CD14-positive monocyte (primary cell): ENCODE results near the gene NUP50. TPM values are rescaled to one million over a fixed set of nuclear protein-coding genes. Genes with fewer than 3 reads are reported as not detected.

Experiments
- DNase-seq, 3 donors: peaks; one replicate each; pipeline ENCODE4 v3.0.0-alpha.2; 2011 to 2022
- H2AFZ ChIP-seq: 2 replicates; pipeline ENCODE4 v1.6.0; 2012; ENCODE audit warnings: mild to moderate bottlenecking, low read depth, low read length, inconsistent platforms; ENCODE audit not compliant: insufficient read depth, poor library complexity, severe bottlenecking
- H3K27ac ChIP-seq, 2 donors: 1 replicate in 1 of 2; 2 replicates in 1 of 2; pipeline ENCODE4 v1.5.1; 2012 to 2013; ENCODE audit warnings: low read length in 2 of 2, control low read depth in 1 of 2, inconsistent platforms in 1 of 2, low read depth in 1 of 2, mild to moderate bottlenecking in 1 of 2
- H3K27me3 ChIP-seq, 2 donors: one replicate each; pipeline versions ENCODE4 v1.6.0 to v1.6.1; 2011 to 2013; ENCODE audit warnings: low read length in 2 of 2; ENCODE audit not compliant: control insufficient read depth in 2 of 2, insufficient read depth in 2 of 2
- H3K36me3 ChIP-seq, 2 donors: replicated peaks in 1 of 2; 1 replicate in 1 of 2; 2 replicates in 1 of 2; pipeline versions ENCODE4 v1.5.1 to v1.6.1; 2012 to 2013; ENCODE audit warnings: low read length in 2 of 2, control low read depth in 1 of 2, inconsistent platforms in 1 of 2, mild to moderate bottlenecking in 1 of 2; ENCODE audit not compliant: insufficient read depth in 2 of 2, control insufficient read depth in 1 of 2
- H3K4me1 ChIP-seq, 2 donors: 1 replicate in 1 of 2; 2 replicates in 1 of 2; pipeline versions ENCODE4 v1.5.1 to v1.6.1; 2012 to 2013; ENCODE audit warnings: low read length in 2 of 2, control low read depth in 1 of 2, inconsistent platforms in 1 of 2, mild to moderate bottlenecking in 1 of 2, moderate library complexity in 1 of 2; ENCODE audit not compliant: insufficient read depth in 2 of 2, control insufficient read depth in 1 of 2
- H3K4me2 ChIP-seq: replicated peaks from 2 replicates; pipeline ENCODE3; 2012; ENCODE audit warnings: low read length, moderate library complexity, mild to moderate bottlenecking; ENCODE audit not compliant: poor library complexity, severe bottlenecking; ENCODE audit errors: extremely low read depth
- H3K4me3 ChIP-seq, 3 experiments: fragments of 200-600 bp in 1 of 3; sonication (generic) in 1 of 3; replicated peaks in 1 of 3; 1 replicate in 2 of 3; 2 replicates in 1 of 3; pipeline ENCODE4 v1.5.1; 2011 to 2013; ENCODE audit warnings: low read length in 3 of 3, mild to moderate bottlenecking in 3 of 3, control low read depth in 2 of 3, low read depth in 2 of 3, inconsistent platforms in 1 of 3, moderate library complexity in 1 of 3
- H3K79me2 ChIP-seq: 2 replicates; pipeline ENCODE4 v1.6.0; 2012; ENCODE audit warnings: mild to moderate bottlenecking, control low read depth, inconsistent platforms, low read length, moderate library complexity; ENCODE audit not compliant: insufficient read depth
- H3K9ac ChIP-seq: 2 replicates; pipeline ENCODE4 v1.6.0; 2017; ENCODE audit warnings: low read length, mild to moderate bottlenecking; ENCODE audit not compliant: insufficient read depth, poor library complexity, severe bottlenecking
- H3K9me3 ChIP-seq, 2 donors: replicated peaks in 1 of 2; 1 replicate in 1 of 2; 2 replicates in 1 of 2; pipeline versions ENCODE4 v1.5.1 to v1.6.1; 2012 to 2013; ENCODE audit warnings: low read length in 2 of 2, control low read depth in 1 of 2; ENCODE audit not compliant: control insufficient read depth in 1 of 2, insufficient read depth in 1 of 2
- H4K20me1 ChIP-seq: 2 replicates; pipeline ENCODE4 v1.6.0; 2012; ENCODE audit warnings: mild to moderate bottlenecking, low read length, control low read depth, moderate library complexity; ENCODE audit not compliant: insufficient read depth
- H3K27ac Mint-ChIP-seq, 7 donors: one replicate each; pipeline ENCODE4 v1.8.0; 2020; ENCODE audit warnings: mild to moderate bottlenecking in 7 of 7, mixed read lengths in 7 of 7, moderate library complexity in 6 of 7, inconsistent platforms in 2 of 7
- H3K27me3 Mint-ChIP-seq, 3 donors: one replicate each; pipeline ENCODE4 v1.8.0; 2021 to 2022; ENCODE audit warnings: low read depth in 3 of 3, mild to moderate bottlenecking in 3 of 3, mixed read lengths in 3 of 3, moderate library complexity in 3 of 3, inconsistent platforms in 1 of 3
- H3K36me3 Mint-ChIP-seq, 2 donors: one replicate each; pipeline ENCODE4 v1.8.0; 2020; ENCODE audit warnings: mixed read lengths in 2 of 2, inconsistent platforms in 1 of 2, mild to moderate bottlenecking in 1 of 2
- H3K4me1 Mint-ChIP-seq: one replicate; pipeline ENCODE4 v1.8.0; 2020; ENCODE audit warnings: mild to moderate bottlenecking, mixed read lengths
- H3K4me3 Mint-ChIP-seq, 2 donors: one replicate each; pipeline ENCODE4 v1.8.0; 2020; ENCODE audit warnings: mild to moderate bottlenecking in 2 of 2, mixed read lengths in 2 of 2, moderate library complexity in 1 of 2
- H3K9me3 Mint-ChIP-seq, 7 donors: one replicate each; pipeline ENCODE4 v1.8.0; 2020 to 2022; ENCODE audit warnings: mixed read lengths in 7 of 7, mild to moderate bottlenecking in 6 of 7, moderate library complexity in 6 of 7, inconsistent platforms in 2 of 7
- WGBS: methylation state at CpG from one replicate; pipeline ENCODE4 v1.1.5; 2013; ENCODE audit warnings: missing lambda C conversion rate; ENCODE audit not compliant: insufficient coverage; 5-methylcytosine and 5-hydroxymethylcytosine counted together
- intact Hi-C, 2 donors: fragments of 100-400 bp; cut with micrococcal nuclease; formaldehyde crosslinking; loops; one replicate each; pipeline versions ENCODE4 v1.15.0 to v1.15.1; 2023
- polyA plus RNA-seq, 3 donors: library from polyadenylated mRNA; depleted of rRNA in 1 of 3; unstranded in 2 of 3; stranded (reverse) in 1 of 3; fragments of 300-500 nt in 2 of 3; fragments of >200 nt in 1 of 3; fragmentation: Illumina TruSeq in 2 of 3; gene quantifications; 1 replicate in 2 of 3; 2 replicates in 1 of 3; pipeline ENCODE4 v1.2.3, GENCODE V29; 2012 to 2021
- TF ChIP-seq, protein P1 (sequence below): fragments of 200-600 bp; IDR thresholded peaks from one replicate; pipeline ENCODE4 v1.8.0; 2022; ENCODE audit warnings: antibody characterized with exemption, mild to moderate bottlenecking

Gene NUP50
- polyA plus RNA-seq, 3 donors = 23.4 to 28.4 (median 26.9) TPM

DNA sequence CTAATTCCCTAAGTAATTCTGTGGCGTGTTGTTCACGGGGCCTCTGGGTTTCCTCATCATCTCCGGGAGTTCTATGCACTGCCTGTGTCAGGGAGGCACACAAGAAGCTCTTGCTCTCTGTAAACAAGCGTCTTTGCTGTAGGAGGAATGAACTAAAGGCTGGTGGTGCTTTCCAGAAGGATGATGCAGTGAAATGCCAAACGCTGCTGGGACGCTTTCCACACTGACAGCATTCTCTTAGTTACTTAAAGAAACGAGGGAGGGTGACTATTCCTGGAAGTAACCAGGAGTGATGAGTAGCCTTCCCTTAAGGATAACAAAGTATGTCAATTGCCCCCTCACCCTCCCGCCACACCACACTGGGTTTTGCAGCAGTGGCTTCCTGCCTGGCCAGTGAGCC lies 38.5 kb upstream of the NUP50 start:
- H4K20me1 ChIP-seq = no peaks in the 10 kb centered on the region
- Mint-ChIP-seq H3K4me3 (no peak overlapping the region), H3K9me3 (peaks cover 0 to 3% (median 0%) of the 10 kb centered on the region in 7 donors), H3K36me3 (peaks cover 0 to 2% of the 10 kb centered on the region in 2 donors), H3K27ac (no peak overlapping the region), H3K4me1 (peaks cover 28% of the 10 kb centered on the region), H3K27me3 (peaks cover 2 to 5% (median 3%) of the 10 kb centered on the region in 3 donors)
- no peaks in the 10 kb centered on the region for H3K36me3 ChIP-seq
- H3K9me3 ChIP-seq = no peaks in the 10 kb centered on the region
- no peak overlapping the region for H2AFZ ChIP-seq
- H3K4me3 ChIP-seq = no peak overlapping the region
- no peaks in the 10 kb centered on the region for H3K27me3 ChIP-seq
- DNase-seq = no peak
- no peak overlapping the region for H3K27ac ChIP-seq
- H3K4me1 ChIP-seq = peaks cover 19 to 25% of the 10 kb centered on the region in 2 donors
- H3K4me2 ChIP-seq = no peak overlapping the region
- no peak overlapping the region for H3K9ac ChIP-seq
- intact Hi-C loops = no loop called here
- no peaks in the 10 kb centered on the region for H3K79me2 ChIP-seq
- TF ChIP-seq, protein P1, sequence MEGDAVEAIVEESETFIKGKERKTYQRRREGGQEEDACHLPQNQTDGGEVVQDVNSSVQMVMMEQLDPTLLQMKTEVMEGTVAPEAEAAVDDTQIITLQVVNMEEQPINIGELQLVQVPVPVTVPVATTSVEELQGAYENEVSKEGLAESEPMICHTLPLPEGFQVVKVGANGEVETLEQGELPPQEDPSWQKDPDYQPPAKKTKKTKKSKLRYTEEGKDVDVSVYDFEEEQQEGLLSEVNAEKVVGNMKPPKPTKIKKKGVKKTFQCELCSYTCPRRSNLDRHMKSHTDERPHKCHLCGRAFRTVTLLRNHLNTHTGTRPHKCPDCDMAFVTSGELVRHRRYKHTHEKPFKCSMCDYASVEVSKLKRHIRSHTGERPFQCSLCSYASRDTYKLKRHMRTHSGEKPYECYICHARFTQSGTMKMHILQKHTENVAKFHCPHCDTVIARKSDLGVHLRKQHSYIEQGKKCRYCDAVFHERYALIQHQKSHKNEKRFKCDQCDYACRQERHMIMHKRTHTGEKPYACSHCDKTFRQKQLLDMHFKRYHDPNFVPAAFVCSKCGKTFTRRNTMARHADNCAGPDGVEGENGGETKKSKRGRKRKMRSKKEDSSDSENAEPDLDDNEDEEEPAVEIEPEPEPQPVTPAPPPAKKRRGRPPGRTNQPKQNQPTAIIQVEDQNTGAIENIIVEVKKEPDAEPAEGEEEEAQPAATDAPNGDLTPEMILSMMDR = no peak
- 100% methylated on average over 1 of the region's 8 CpGs for WGBS

DNA sequence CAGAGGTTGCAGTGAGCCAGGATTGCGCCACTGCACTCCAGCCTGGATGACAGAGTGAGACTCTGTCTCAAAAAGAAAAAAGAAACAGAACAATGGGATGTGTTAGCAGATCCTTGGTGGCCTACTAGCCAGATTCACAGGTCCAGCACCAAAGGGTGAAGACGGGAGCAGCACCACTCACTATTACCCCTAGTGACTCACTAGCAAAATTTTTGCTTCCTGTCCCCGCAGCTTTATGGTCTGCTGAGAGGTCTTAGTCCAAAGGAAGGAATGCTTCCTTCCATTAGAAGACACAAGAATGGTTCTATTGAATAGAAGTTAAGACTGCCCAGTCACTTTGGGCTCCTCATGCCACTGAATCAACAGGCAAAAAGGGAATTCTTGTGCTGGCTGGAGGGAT lies 35.9 kb upstream of the NUP50 start:
- Histone ChIP-seq H3K9ac (no peak overlapping the region), H3K4me2 (no peak overlapping the region), H3K4me3 (no peak overlapping the region), H2AFZ (no peak overlapping the region), H3K4me1 (peaks cover 45 to 52% of the 10 kb centered on the region in 2 donors), H3K9me3 (no peaks in the 10 kb centered on the region), H4K20me1 (no peaks in the 10 kb centered on the region), H3K27me3 (no peaks in the 10 kb centered on the region), H3K79me2 (no peaks in the 10 kb centered on the region), H3K36me3 (peaks cover 0 to 4% of the 10 kb centered on the region in 2 donors), H3K27ac (no peak overlapping the region)
- 100% methylated on average over 1 of the region's 3 CpGs for WGBS
- intact Hi-C loops = no loop called here
- peaks cover 54% of the 10 kb centered on the region for H3K4me1 Mint-ChIP-seq
- H3K9me3 Mint-ChIP-seq = peaks cover 0 to 1% (median 0%) of the 10 kb centered on the region in 7 donors
- H3K27me3 Mint-ChIP-seq = peaks cover 0 to 2% (median 0%) of the 10 kb centered on the region in 3 donors
- peak overlapping the region in 4 of 7 donors; percentile 40 to 79 (median 56) for H3K27ac Mint-ChIP-seq
- H3K4me3 Mint-ChIP-seq = no peak overlapping the region
- H3K36me3 Mint-ChIP-seq = peaks cover 9 to 12% of the 10 kb centered on the region in 2 donors
- peak in 2 of 3 donors; percentile 10 to 13 for DNase-seq
- TF ChIP-seq, protein P1 = no peak
